CD14-positive monocyte (primary cell): ENCODE measurements around the gene PSD. TPM values are rescaled to one million over a fixed set of nuclear protein-coding genes. Genes with fewer than 3 reads are reported as not detected.

Experiments
- DNase-seq, 3 donors: peaks; one replicate each; pipeline ENCODE4 v3.0.0-alpha.2; 2011 to 2022
- H2AFZ ChIP-seq: 2 replicates; pipeline ENCODE4 v1.6.0; 2012; ENCODE audit warnings: mild to moderate bottlenecking, low read depth, low read length, inconsistent platforms; ENCODE audit not compliant: insufficient read depth, poor library complexity, severe bottlenecking
- H3K27ac ChIP-seq, 2 donors: 1 replicate in 1 of 2; 2 replicates in 1 of 2; pipeline ENCODE4 v1.5.1; 2012 to 2013; ENCODE audit warnings: low read length in 2 of 2, control low read depth in 1 of 2, inconsistent platforms in 1 of 2, low read depth in 1 of 2, mild to moderate bottlenecking in 1 of 2
- H3K27me3 ChIP-seq, 2 donors: one replicate each; pipeline versions ENCODE4 v1.6.0 to v1.6.1; 2011 to 2013; ENCODE audit warnings: low read length in 2 of 2; ENCODE audit not compliant: control insufficient read depth in 2 of 2, insufficient read depth in 2 of 2
- H3K36me3 ChIP-seq, 2 donors: replicated peaks in 1 of 2; 1 replicate in 1 of 2; 2 replicates in 1 of 2; pipeline versions ENCODE4 v1.5.1 to v1.6.1; 2012 to 2013; ENCODE audit warnings: low read length in 2 of 2, control low read depth in 1 of 2, inconsistent platforms in 1 of 2, mild to moderate bottlenecking in 1 of 2; ENCODE audit not compliant: insufficient read depth in 2 of 2, control insufficient read depth in 1 of 2
- H3K4me1 ChIP-seq, 2 donors: 1 replicate in 1 of 2; 2 replicates in 1 of 2; pipeline versions ENCODE4 v1.5.1 to v1.6.1; 2012 to 2013; ENCODE audit warnings: low read length in 2 of 2, control low read depth in 1 of 2, inconsistent platforms in 1 of 2, mild to moderate bottlenecking in 1 of 2, moderate library complexity in 1 of 2; ENCODE audit not compliant: insufficient read depth in 2 of 2, control insufficient read depth in 1 of 2
- H3K4me2 ChIP-seq: replicated peaks from 2 replicates; pipeline ENCODE3; 2012; ENCODE audit warnings: low read length, moderate library complexity, mild to moderate bottlenecking; ENCODE audit not compliant: poor library complexity, severe bottlenecking; ENCODE audit errors: extremely low read depth
- H3K4me3 ChIP-seq, 3 experiments: fragments of 200-600 bp in 1 of 3; sonication (generic) in 1 of 3; replicated peaks in 1 of 3; 1 replicate in 2 of 3; 2 replicates in 1 of 3; pipeline ENCODE4 v1.5.1; 2011 to 2013; ENCODE audit warnings: low read length in 3 of 3, mild to moderate bottlenecking in 3 of 3, control low read depth in 2 of 3, low read depth in 2 of 3, inconsistent platforms in 1 of 3, moderate library complexity in 1 of 3
- H3K79me2 ChIP-seq: 2 replicates; pipeline ENCODE4 v1.6.0; 2012; ENCODE audit warnings: mild to moderate bottlenecking, control low read depth, inconsistent platforms, low read length, moderate library complexity; ENCODE audit not compliant: insufficient read depth
- H3K9ac ChIP-seq: 2 replicates; pipeline ENCODE4 v1.6.0; 2017; ENCODE audit warnings: low read length, mild to moderate bottlenecking; ENCODE audit not compliant: insufficient read depth, poor library complexity, severe bottlenecking
- H3K9me3 ChIP-seq, 2 donors: replicated peaks in 1 of 2; 1 replicate in 1 of 2; 2 replicates in 1 of 2; pipeline versions ENCODE4 v1.5.1 to v1.6.1; 2012 to 2013; ENCODE audit warnings: low read length in 2 of 2, control low read depth in 1 of 2; ENCODE audit not compliant: control insufficient read depth in 1 of 2, insufficient read depth in 1 of 2
- H4K20me1 ChIP-seq: 2 replicates; pipeline ENCODE4 v1.6.0; 2012; ENCODE audit warnings: mild to moderate bottlenecking, low read length, control low read depth, moderate library complexity; ENCODE audit not compliant: insufficient read depth
- H3K27ac Mint-ChIP-seq, 7 donors: one replicate each; pipeline ENCODE4 v1.8.0; 2020; ENCODE audit warnings: mild to moderate bottlenecking in 7 of 7, mixed read lengths in 7 of 7, moderate library complexity in 6 of 7, inconsistent platforms in 2 of 7
- H3K27me3 Mint-ChIP-seq, 3 donors: one replicate each; pipeline ENCODE4 v1.8.0; 2021 to 2022; ENCODE audit warnings: low read depth in 3 of 3, mild to moderate bottlenecking in 3 of 3, mixed read lengths in 3 of 3, moderate library complexity in 3 of 3, inconsistent platforms in 1 of 3
- H3K36me3 Mint-ChIP-seq, 2 donors: one replicate each; pipeline ENCODE4 v1.8.0; 2020; ENCODE audit warnings: mixed read lengths in 2 of 2, inconsistent platforms in 1 of 2, mild to moderate bottlenecking in 1 of 2
- H3K4me1 Mint-ChIP-seq: one replicate; pipeline ENCODE4 v1.8.0; 2020; ENCODE audit warnings: mild to moderate bottlenecking, mixed read lengths
- H3K4me3 Mint-ChIP-seq, 2 donors: one replicate each; pipeline ENCODE4 v1.8.0; 2020; ENCODE audit warnings: mild to moderate bottlenecking in 2 of 2, mixed read lengths in 2 of 2, moderate library complexity in 1 of 2
- H3K9me3 Mint-ChIP-seq, 7 donors: one replicate each; pipeline ENCODE4 v1.8.0; 2020 to 2022; ENCODE audit warnings: mixed read lengths in 7 of 7, mild to moderate bottlenecking in 6 of 7, moderate library complexity in 6 of 7, inconsistent platforms in 2 of 7
- WGBS: methylation state at CpG from one replicate; pipeline ENCODE4 v1.1.5; 2013; ENCODE audit warnings: missing lambda C conversion rate; ENCODE audit not compliant: insufficient coverage; 5-methylcytosine and 5-hydroxymethylcytosine counted together
- intact Hi-C, 2 donors: fragments of 100-400 bp; cut with micrococcal nuclease; formaldehyde crosslinking; loops; one replicate each; pipeline versions ENCODE4 v1.15.0 to v1.15.1; 2023
- polyA plus RNA-seq, 3 donors: library from polyadenylated mRNA; depleted of rRNA in 1 of 3; unstranded in 2 of 3; stranded (reverse) in 1 of 3; fragments of 300-500 nt in 2 of 3; fragments of >200 nt in 1 of 3; fragmentation: Illumina TruSeq in 2 of 3; gene quantifications; 1 replicate in 2 of 3; 2 replicates in 1 of 3; pipeline ENCODE4 v1.2.3, GENCODE V29; 2012 to 2021
- TF ChIP-seq, protein P1 (sequence below): fragments of 200-600 bp; IDR thresholded peaks from one replicate; pipeline ENCODE4 v1.8.0; 2022; ENCODE audit warnings: antibody characterized with exemption, mild to moderate bottlenecking

PSD gene
- polyA plus RNA-seq, 3 donors: 0.27 to 1.5 (median 1.1) TPM

- Histone ChIP-seq H3K4me1 (peaks cover 28 to 39% of the 10 kb centered on the region in 2 donors), H3K9ac (peak overlapping the region; percentile 99), H3K27ac (peak overlapping the region; percentile 96 to 100), H3K36me3 (peaks cover 22 to 24% of the 10 kb centered on the region in 2 donors), H3K4me2 (peak overlapping the region; percentile 78), H3K79me2 (peaks cover 19% of the 10 kb centered on the region), H2AFZ (no peak overlapping the region), H3K27me3 (peaks cover 0 to 13% of the 10 kb centered on the region in 2 donors), H4K20me1 (peaks cover 35% of the 10 kb centered on the region), H3K4me3 (peak overlapping the region; percentile 84 to 94 (median 89)), H3K9me3 (no peaks in the 10 kb centered on the region)
- TF ChIP-seq, protein P1, sequence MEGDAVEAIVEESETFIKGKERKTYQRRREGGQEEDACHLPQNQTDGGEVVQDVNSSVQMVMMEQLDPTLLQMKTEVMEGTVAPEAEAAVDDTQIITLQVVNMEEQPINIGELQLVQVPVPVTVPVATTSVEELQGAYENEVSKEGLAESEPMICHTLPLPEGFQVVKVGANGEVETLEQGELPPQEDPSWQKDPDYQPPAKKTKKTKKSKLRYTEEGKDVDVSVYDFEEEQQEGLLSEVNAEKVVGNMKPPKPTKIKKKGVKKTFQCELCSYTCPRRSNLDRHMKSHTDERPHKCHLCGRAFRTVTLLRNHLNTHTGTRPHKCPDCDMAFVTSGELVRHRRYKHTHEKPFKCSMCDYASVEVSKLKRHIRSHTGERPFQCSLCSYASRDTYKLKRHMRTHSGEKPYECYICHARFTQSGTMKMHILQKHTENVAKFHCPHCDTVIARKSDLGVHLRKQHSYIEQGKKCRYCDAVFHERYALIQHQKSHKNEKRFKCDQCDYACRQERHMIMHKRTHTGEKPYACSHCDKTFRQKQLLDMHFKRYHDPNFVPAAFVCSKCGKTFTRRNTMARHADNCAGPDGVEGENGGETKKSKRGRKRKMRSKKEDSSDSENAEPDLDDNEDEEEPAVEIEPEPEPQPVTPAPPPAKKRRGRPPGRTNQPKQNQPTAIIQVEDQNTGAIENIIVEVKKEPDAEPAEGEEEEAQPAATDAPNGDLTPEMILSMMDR: peak; percentile 65
- Mint-ChIP-seq H3K4me3 (peak overlapping the region; percentile 91 to 95), H3K4me1 (peaks cover 33% of the 10 kb centered on the region), H3K27me3 (peaks cover 9 to 24% (median 19%) of the 10 kb centered on the region in 3 donors), H3K36me3 (peaks cover 24 to 34% of the 10 kb centered on the region in 2 donors), H3K9me3 (no peaks in the 10 kb centered on the region), H3K27ac (peak overlapping the region; percentile 98 to 100 (median 99))
- DNase-seq: peak; percentile 98 to 99 (median 98)
- intact Hi-C loops: loop anchor here (2.0 to 10.0 kb wide), 5 partner anchors 39 to 191 kb away; partner anchors contain the start of genes ACTR1A (in 1 of the 2), CUEDC2 (in 1 of the 2) and SUFU (in 1 of the 2)
- WGBS: under 1% methylated on average over 71 of the region's 71 CpGs
Observed at GRCh38 chr10:102394079-102394800, 24.3 kb downstream of the PSD start.

DNA sequence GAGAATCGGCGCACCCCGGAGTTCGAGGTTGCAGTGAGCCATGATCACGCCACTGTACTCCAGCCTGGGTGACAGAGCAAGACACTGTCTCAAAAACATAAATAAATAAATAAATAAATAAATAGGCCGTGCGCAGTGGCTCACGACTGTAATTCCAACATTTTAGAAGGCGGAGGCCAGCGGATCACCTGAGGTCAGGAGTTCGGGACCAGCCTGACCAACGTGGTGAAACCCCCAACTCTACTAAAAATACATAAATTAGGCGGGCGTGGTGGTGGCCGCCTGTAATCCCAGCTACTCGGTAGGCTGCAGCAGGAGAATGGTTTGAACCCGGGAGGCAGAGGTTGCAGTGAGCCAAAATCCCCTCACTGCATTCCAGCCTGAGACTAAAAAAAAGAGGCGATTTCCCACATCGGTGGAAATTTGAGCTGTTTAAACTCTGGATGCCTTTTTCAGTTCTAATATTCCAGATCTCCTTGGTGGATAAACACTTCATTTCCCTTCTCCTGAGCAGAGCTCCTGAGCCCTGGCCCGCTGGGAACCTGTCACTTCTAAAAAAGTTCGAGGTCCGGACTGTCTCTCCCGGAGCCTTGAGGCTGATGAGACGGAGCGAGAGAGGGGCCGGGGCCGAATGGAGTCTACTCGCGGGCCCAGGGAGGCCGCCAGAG lies 25.0 kb downstream of the PSD start:
- Histone ChIP-seq H3K9me3 (no peaks in the 10 kb centered on the region), H3K4me3 (peak overlapping the region; percentile 50 to 94 (median 89)), H4K20me1 (peaks cover 30% of the 10 kb centered on the region), H3K79me2 (peaks cover 19% of the 10 kb centered on the region), H3K4me1 (peaks cover 21 to 32% of the 10 kb centered on the region in 2 donors), H3K9ac (peak overlapping the region; percentile 99), H3K27ac (peak overlapping the region; percentile 96 to 100), H3K36me3 (peaks cover 21 to 22% of the 10 kb centered on the region in 2 donors), H2AFZ (no peak overlapping the region), H3K4me2 (peak overlapping the region; percentile 78), H3K27me3 (peaks cover 0 to 17% of the 10 kb centered on the region in 2 donors)
- Mint-ChIP-seq H3K36me3 (peaks cover 23 to 30% of the 10 kb centered on the region in 2 donors), H3K4me3 (peak overlapping the region; percentile 91 to 95), H3K27ac (peak overlapping the region; percentile 98 to 100 (median 99)), H3K4me1 (peaks cover 29% of the 10 kb centered on the region), H3K9me3 (no peaks in the 10 kb centered on the region), H3K27me3 (peaks cover 12 to 24% (median 22%) of the 10 kb centered on the region in 3 donors)
- 7% methylated on average over 17 of the region's 30 CpGs for WGBS
- TF ChIP-seq, protein P1: peak; percentile 96
- DNase-seq: no peak
- intact Hi-C loops: loop anchor here (2.0 to 10.0 kb wide), 5 partner anchors 39 to 191 kb away; partner anchors contain the start of genes ACTR1A (in 1 of the 2), CUEDC2 (in 1 of the 2) and SUFU (in 1 of the 2)
